Measurements from ENCODE around the gene CLEC5A. TPM values are rescaled to one million over a fixed set of nuclear protein-coding genes. Genes with fewer than 3 reads are reported as not detected.

Gene CLEC5A
- total and polyA plus RNA-seq, 9 of the 15 experiments (the other 6 are each of a cell fraction or from before 2014, with no cell fraction given) = not detected

DNA sequence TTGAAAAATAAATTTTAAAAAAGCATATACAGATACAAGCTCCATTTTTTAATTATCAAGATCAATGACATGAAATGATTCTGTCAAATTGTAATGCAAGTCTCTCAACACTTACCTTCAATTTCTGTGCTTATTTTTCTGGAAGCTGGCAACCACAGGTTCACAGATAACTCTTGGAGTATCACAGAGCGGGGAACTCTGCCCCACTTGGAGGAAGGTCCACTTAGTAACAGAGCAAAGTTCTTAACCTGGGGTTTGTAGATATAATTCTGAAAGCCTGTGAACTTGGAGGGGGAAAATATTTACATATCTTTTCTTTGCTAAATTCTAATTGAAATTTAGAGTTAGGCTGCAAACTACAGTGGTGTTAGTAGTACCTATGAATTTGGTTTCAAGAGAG lies 46.6 kb upstream of the CLEC5A start:
- Histone ChIP-seq H3K4me1 (replicated peaks in 1 of 2; ENCODE audit: control insufficient read depth in 2 of 2, insufficient read depth in 2 of 2, low read length in 2 of 2) (no peaks in the 10 kb centered on the region), H3K79me2 (ENCODE audit: control insufficient read depth, insufficient read depth, low read length) (no peaks in the 10 kb centered on the region), H2AFZ (ENCODE audit: low read depth, low read length) (no peak overlapping the region), H3K27ac (ENCODE audit: extremely low read depth, low read depth, low read length) (no peak overlapping the region), H3K27me3 (ENCODE audit: control insufficient read depth in 2 of 2, insufficient read depth in 2 of 2, low read length in 2 of 2) (no peaks in the 10 kb centered on the region), H3K9me3 (replicated peaks; ENCODE audit: control insufficient read depth, insufficient read depth, low read depth, low read length) (no peaks in the 10 kb centered on the region), H3K9me1 (ENCODE audit: control insufficient read depth, insufficient read depth, low read length) (no peaks in the 10 kb centered on the region), H3K4me3 (no peak overlapping the region), H3K9ac (ENCODE audit: insufficient read depth in 1 of 2, low read depth in 2 of 2, low read length in 2 of 2) (no peak overlapping the region), H3K36me3 (ENCODE audit: control insufficient read depth, insufficient read depth, low read length) (no peaks in the 10 kb centered on the region), H4K20me1 (replicated peaks; ENCODE audit: control insufficient read depth, insufficient read depth, low read length) (no peaks in the 10 kb centered on the region), H3K4me2 (ENCODE audit: insufficient read depth, low read length) (no peak overlapping the region)
- DNase-seq (ENCODE audit: extremely low read depth in 1 of 4, low spot score in 3 of 4) (no peak), FAIRE-seq (no peak), ATAC-seq (no peak)
- ChIA-PET POLR2A (no interaction called here), CTCF (ENCODE audit: low intra/inter-chr PET ratio) (no interaction called here)
- intact Hi-C loops (cut with micrococcal nuclease) = no loop called here
- in situ Hi-C loops (cut with MboI) = no loop called here
- TF ChIP-seq, protein P1, sequence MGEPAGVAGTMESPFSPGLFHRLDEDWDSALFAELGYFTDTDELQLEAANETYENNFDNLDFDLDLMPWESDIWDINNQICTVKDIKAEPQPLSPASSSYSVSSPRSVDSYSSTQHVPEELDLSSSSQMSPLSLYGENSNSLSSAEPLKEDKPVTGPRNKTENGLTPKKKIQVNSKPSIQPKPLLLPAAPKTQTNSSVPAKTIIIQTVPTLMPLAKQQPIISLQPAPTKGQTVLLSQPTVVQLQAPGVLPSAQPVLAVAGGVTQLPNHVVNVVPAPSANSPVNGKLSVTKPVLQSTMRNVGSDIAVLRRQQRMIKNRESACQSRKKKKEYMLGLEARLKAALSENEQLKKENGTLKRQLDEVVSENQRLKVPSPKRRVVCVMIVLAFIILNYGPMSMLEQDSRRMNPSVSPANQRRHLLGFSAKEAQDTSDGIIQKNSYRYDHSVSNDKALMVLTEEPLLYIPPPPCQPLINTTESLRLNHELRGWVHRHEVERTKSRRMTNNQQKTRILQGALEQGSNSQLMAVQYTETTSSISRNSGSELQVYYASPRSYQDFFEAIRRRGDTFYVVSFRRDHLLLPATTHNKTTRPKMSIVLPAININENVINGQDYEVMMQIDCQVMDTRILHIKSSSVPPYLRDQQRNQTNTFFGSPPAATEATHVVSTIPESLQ (CRISPR knock-in tag; IDR thresholded peaks at IDR 0.05) = no peak
- TF ChIP-seq MXI1 (IDR thresholded peaks at IDR 0.05; ENCODE audit: low read depth, low read length) = no peak
- no peak for TF ChIP-seq ZNF408 (CRISPR knock-in tag; IDR thresholded peaks at IDR 0.05; ENCODE audit: low read depth)
- no peak for TF ChIP-seq ZNF324 (CRISPR knock-in tag; IDR thresholded peaks at IDR 0.05)
- TF ChIP-seq SRSF1 (IDR thresholded peaks at IDR 0.05; ENCODE audit: low read depth, low read length) = no peak
- TF ChIP-seq ELF2 (CRISPR knock-in tag; IDR thresholded peaks at IDR 0.05) = no peak
- no peak for TF ChIP-seq ZNF384 (IDR thresholded peaks at IDR 0.05; ENCODE audit: low read depth, low read length)
- no peak for TF ChIP-seq THRAP3 (IDR thresholded peaks at IDR 0.05; ENCODE audit: borderline replicate concordance)
- TF ChIP-seq SRSF9 (IDR thresholded peaks at IDR 0.05; ENCODE audit: borderline replicate concordance, low read depth, low read length) = no peak
- TF ChIP-seq, protein P2, sequence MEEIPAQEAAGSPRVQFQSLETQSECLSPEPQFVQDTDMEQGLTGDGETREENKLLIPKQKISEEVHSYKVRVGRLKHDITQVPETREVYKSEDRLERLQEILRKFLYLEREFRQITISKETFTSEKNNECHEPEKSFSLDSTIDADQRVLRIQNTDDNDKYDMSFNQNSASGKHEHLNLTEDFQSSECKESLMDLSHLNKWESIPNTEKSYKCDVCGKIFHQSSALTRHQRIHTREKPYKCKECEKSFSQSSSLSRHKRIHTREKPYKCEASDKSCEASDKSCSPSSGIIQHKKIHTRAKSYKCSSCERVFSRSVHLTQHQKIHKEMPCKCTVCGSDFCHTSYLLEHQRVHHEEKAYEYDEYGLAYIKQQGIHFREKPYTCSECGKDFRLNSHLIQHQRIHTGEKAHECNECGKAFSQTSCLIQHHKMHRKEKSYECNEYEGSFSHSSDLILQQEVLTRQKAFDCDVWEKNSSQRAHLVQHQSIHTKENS (CRISPR knock-in tag; IDR thresholded peaks at IDR 0.05) = no peak
- TF ChIP-seq, protein P3, sequence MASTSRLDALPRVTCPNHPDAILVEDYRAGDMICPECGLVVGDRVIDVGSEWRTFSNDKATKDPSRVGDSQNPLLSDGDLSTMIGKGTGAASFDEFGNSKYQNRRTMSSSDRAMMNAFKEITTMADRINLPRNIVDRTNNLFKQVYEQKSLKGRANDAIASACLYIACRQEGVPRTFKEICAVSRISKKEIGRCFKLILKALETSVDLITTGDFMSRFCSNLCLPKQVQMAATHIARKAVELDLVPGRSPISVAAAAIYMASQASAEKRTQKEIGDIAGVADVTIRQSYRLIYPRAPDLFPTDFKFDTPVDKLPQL (IDR thresholded peaks at IDR 0.05; ENCODE audit: extremely low read depth, insufficient read length) = no peak
- no peak for TF ChIP-seq ZNF41 (CRISPR knock-in tag; conservative IDR thresholded peaks at IDR 0.05)
- TF ChIP-seq, protein P4, sequence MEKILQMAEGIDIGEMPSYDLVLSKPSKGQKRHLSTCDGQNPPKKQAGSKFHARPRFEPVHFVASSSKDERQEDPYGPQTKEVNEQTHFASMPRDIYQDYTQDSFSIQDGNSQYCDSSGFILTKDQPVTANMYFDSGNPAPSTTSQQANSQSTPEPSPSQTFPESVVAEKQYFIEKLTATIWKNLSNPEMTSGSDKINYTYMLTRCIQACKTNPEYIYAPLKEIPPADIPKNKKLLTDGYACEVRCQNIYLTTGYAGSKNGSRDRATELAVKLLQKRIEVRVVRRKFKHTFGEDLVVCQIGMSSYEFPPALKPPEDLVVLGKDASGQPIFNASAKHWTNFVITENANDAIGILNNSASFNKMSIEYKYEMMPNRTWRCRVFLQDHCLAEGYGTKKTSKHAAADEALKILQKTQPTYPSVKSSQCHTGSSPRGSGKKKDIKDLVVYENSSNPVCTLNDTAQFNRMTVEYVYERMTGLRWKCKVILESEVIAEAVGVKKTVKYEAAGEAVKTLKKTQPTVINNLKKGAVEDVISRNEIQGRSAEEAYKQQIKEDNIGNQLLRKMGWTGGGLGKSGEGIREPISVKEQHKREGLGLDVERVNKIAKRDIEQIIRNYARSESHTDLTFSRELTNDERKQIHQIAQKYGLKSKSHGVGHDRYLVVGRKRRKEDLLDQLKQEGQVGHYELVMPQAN (IDR thresholded peaks at IDR 0.05; ENCODE audit: borderline replicate concordance) = no peak
- TF ChIP-seq XRCC4 (IDR thresholded peaks at IDR 0.05; ENCODE audit: extremely low read depth, insufficient read depth, insufficient read length) = no peak
- TF ChIP-seq BRD4 (IDR thresholded peaks at IDR 0.05) = no peak
- TF ChIP-seq MYNN (IDR thresholded peaks at IDR 0.05) = no peak
- no peak for TF ChIP-seq MYNN (CRISPR knock-in tag; IDR thresholded peaks at IDR 0.05)
- 0% methylated on average over 1 of the region's 1 CpG for WGBS (ENCODE audit: insufficient coverage, low coverage, missing lambda C conversion rate)
- no TSS peak for BruUV-seq (replicated peaks)
